SIG-M5 (cell line): Measurements from ENCODE around the gene MT1A.

ENCODE experiments used
- DNase-seq: peaks from one replicate; lab custom pipeline; 2025; lab: John Stamatoyannopoulos, UW

The MT1A gene

GRCh38 chr16:56631832-56632155 lies 6.7 kb upstream of the MT1A start:
- no peak for DNase-seq

- DNase-seq: no peak
Observed at GRCh38 chr16:56632156-56632847, 6.2 kb upstream of the MT1A start, which contains the start of gene MT1M. Gene MT1M, plus strand, starts transcription at chr16:56632659. Its CDS starts 73 bp downstream, at chr16:56632732.

GRCh38 chr16:56632848-56633365 lies 5.6 kb upstream of the MT1A start:
- DNase-seq: no peak

GRCh38 chr16:56633535-56633934 lies 4.9 kb upstream of the MT1A start:
- no peak for DNase-seq

GRCh38 chr16:56634715-56635440 lies 3.6 kb upstream of the MT1A start:
- DNase-seq: no peak

GRCh38 chr16:56635441-56635967 lies 3.0 kb upstream of the MT1A start:
- DNase-seq: no peak

GRCh38 chr16:56636616-56637413 lies 1.7 kb upstream of the MT1A start:
- no peak for DNase-seq

- DNase-seq: no peak
Observed at GRCh38 chr16:56639045-56639444, 579 bp downstream of the MT1A start.

- DNase-seq: no peak
Observed at GRCh38 chr16:56640076-56640475, 1.6 kb downstream of the MT1A start.

- no peak for DNase-seq
Observed at GRCh38 chr16:56641166-56641565, 2.7 kb downstream of the MT1A start.

- DNase-seq: no peak
Observed at GRCh38 chr16:56643080-56643778, 4.8 kb downstream of the MT1A start.

GRCh38 chr16:56643833-56644232 lies 5.4 kb downstream of the MT1A start:
- DNase-seq: no peak

- DNase-seq: no peak
Observed at GRCh38 chr16:56645311-56645710, 6.8 kb downstream of the MT1A start.

GRCh38 chr16:56645838-56646237 lies 7.4 kb downstream of the MT1A start:
- no peak for DNase-seq

- no peak for DNase-seq
Observed at GRCh38 chr16:56647641-56648431, 9.4 kb downstream of the MT1A start.

GRCh38 chr16:56649271-56649670 lies 10.8 kb downstream of the MT1A start:
- DNase-seq: no peak

- no peak for DNase-seq
Observed at GRCh38 chr16:56649820-56650219, 11.4 kb downstream of the MT1A start.

- DNase-seq: no peak
Observed at GRCh38 chr16:56651586-56651985, 13.1 kb downstream of the MT1A start, which contains the start of gene MT1B. Gene MT1B, plus strand, starts transcription at chr16:56651886. Its CDS starts 68 bp downstream, at chr16:56651954.

GRCh38 chr16:56652600-56652999 lies 14.1 kb downstream of the MT1A start:
- DNase-seq: no peak

- no peak for DNase-seq
Observed at GRCh38 chr16:56653218-56653617, 14.8 kb downstream of the MT1A start.
